K562 (cell line): ENCODE data around the gene ZNF669. TPM values are rescaled to one million over a fixed set of nuclear protein-coding genes. Genes with fewer than 3 reads are reported as not detected.
A peak's percentile ranks its signal among the peaks of the same experiment; 100 is the strongest.

Source experiments
- ASH1L ChIP-seq: fragments of 450-650 bp; IDR thresholded peaks from 2 replicates; pipeline ENCODE4 v1.6.1; 2018; ENCODE audit warnings: borderline replicate concordance, mild to moderate bottlenecking, low read depth; ENCODE audit not compliant: partially characterized antibody
- CREB5 ChIP-seq: fragments of 250-450 bp; sonication (Bioruptor Pico); IDR thresholded peaks from 2 replicates; pipeline ENCODE4 v1.5.0; 2020; ENCODE audit warnings: mild to moderate bottlenecking
- DDX20 ChIP-seq: fragments of 450-650 bp; IDR thresholded peaks from 2 replicates; pipeline ENCODE4 v1.6.1; 2016; ENCODE audit warnings: missing genetic modification characterization, low read depth, mild to moderate bottlenecking, missing compliant biosample characterization, moderate library complexity
- EGR1 ChIP-seq: fragments of 450-650 bp; conservative IDR thresholded peaks from 2 replicates; pipeline ENCODE4 v1.6.1; 2017; ENCODE audit warnings: mild to moderate bottlenecking
- GATA2 ChIP-seq: sonication (generic); formaldehyde crosslinking; IDR thresholded peaks from 2 replicates; pipeline ENCODE4 v1.4.0; 2020; ENCODE audit warnings: mild to moderate bottlenecking, missing genetic modification reagents
- HDAC1 ChIP-seq, 2 experiments: fragments of 450-650 bp; IDR thresholded peaks; 2 replicates each; pipeline ENCODE4 v1.6.1; 2016 to 2017; ENCODE audit warnings: inconsistent platforms in 1 of 2, mild to moderate bottlenecking in 1 of 2, moderate library complexity in 1 of 2
- HNRNPL ChIP-seq: fragments of 200-400 bp; formaldehyde crosslinking; IDR thresholded peaks from 2 replicates; pipeline ENCODE4 v1.6.1; 2017; ENCODE audit warnings: low read depth, mild to moderate bottlenecking, low read length
- MLLT1 ChIP-seq, 2 experiments: fragments of 450-650 bp; IDR thresholded peaks; 2 replicates each; pipeline ENCODE4 v1.6.1; 2016
- NFE2 ChIP-seq: IDR thresholded peaks from 2 replicates; pipeline ENCODE4 v1.6.1; 2014; ENCODE audit warnings: antibody characterized with exemption, low read depth
- NKRF ChIP-seq: fragments of 450-650 bp; IDR thresholded peaks from 2 replicates; pipeline ENCODE4 v1.6.1; 2016; ENCODE audit warnings: borderline replicate concordance
- NR2C1 ChIP-seq, 2 experiments: fragments of 450-650 bp; IDR thresholded peaks; 2 replicates each; pipeline ENCODE4 v1.6.1; 2017; ENCODE audit warnings: mild to moderate bottlenecking in 2 of 2, antibody characterized with exemption in 1 of 2, inconsistent platforms in 1 of 2, missing compliant biosample characterization in 1 of 2, missing genetic modification characterization in 1 of 2
- RAD51 ChIP-seq: fragments of 450-650 bp; IDR thresholded peaks from 2 replicates; pipeline ENCODE4 v1.7.1; 2016; ENCODE audit warnings: low read depth, mild to moderate bottlenecking, borderline replicate concordance
- RNF2 ChIP-seq: sonication (generic); IDR thresholded peaks from 2 replicates; pipeline ENCODE4 v1.6.1; 2016
- SMARCC2 ChIP-seq: fragments of 450-650 bp; IDR thresholded peaks from 2 replicates; pipeline ENCODE4 v1.6.1; 2017; ENCODE audit warnings: antibody characterized with exemption, moderate library complexity, mild to moderate bottlenecking, low read depth
- SMARCE1 ChIP-seq: fragments of 450-650 bp; IDR thresholded peaks from 2 replicates; pipeline ENCODE4 v1.7.1; 2016; ENCODE audit warnings: mild to moderate bottlenecking
- TBL1XR1 ChIP-seq, 2 experiments: IDR thresholded peaks; 2 replicates each; pipeline ENCODE4 v1.6.1; 2012; ENCODE audit warnings: improper control_type of control experiment in 2 of 2, low read length in 2 of 2, mild to moderate bottlenecking in 1 of 2
- TCFL5 ChIP-seq: fragments of 250-450 bp; sonication (Bioruptor Pico); conservative IDR thresholded peaks from 2 replicates; pipeline ENCODE4 v1.6.1; 2021; ENCODE audit warnings: mild to moderate bottlenecking, moderate library complexity, matching md5 sums
- YY1 ChIP-seq, 3 experiments: IDR thresholded peaks; 2 replicates each; pipeline ENCODE4 v1.6.1; 2011; ENCODE audit warnings: low read length in 2 of 3, mild to moderate bottlenecking in 2 of 3, moderate library complexity in 2 of 3, borderline replicate concordance in 1 of 3, control low read depth in 1 of 3, low read depth in 1 of 3; ENCODE audit not compliant: insufficient read depth in 3 of 3, insufficient replicate concordance in 2 of 3, control insufficient read depth in 1 of 3, insufficient read length in 1 of 3; ENCODE audit errors: extremely low read depth in 1 of 3
- ZC3H4 ChIP-seq: sonication (generic); formaldehyde crosslinking; IDR thresholded peaks from 2 replicates; pipeline ENCODE4 v1.9.0; 2021; ENCODE audit warnings: missing genetic modification reagents, borderline replicate concordance
- ZNF12 ChIP-seq: sonication (generic); formaldehyde crosslinking; IDR thresholded peaks from 2 replicates; pipeline ENCODE4 v1.4.0; 2020; ENCODE audit warnings: mild to moderate bottlenecking, missing genetic modification reagents
- ZNF121 ChIP-seq: sonication (generic); formaldehyde crosslinking; conservative IDR thresholded peaks from 2 replicates; pipeline ENCODE4 v1.8.0; 2022; ENCODE audit warnings: missing genetic modification reagents
- ZNF655 ChIP-seq: fragments of 250-450 bp; sonication (Bioruptor Pico); IDR thresholded peaks from 2 replicates; pipeline ENCODE4 v1.5.0; 2021
- polyA plus RNA-seq, 8 experiments: library from polyadenylated mRNA; depleted of rRNA in 4 of 8; stranded (reverse) in 5 of 8; unstranded in 3 of 8; fragments of >200 nt; fragmentation: Nextera tagmentation in 2 of 8; fragmentation: Illumina TruSeq in 1 of 8; extraction: Ambion mirVana in 2 of 8; extraction: Trizol in 1 of 8; gene quantifications; 2 replicates each; pipeline versions ENCODE4 v1.2.1 to v1.2.3, GENCODE V29; 2011 to 2014; ENCODE audit warnings: inconsistent platforms in 1 of 8, missing spikeins in 1 of 8
- total RNA-seq, 7 experiments: library from RNA; depleted of rRNA in 6 of 7; stranded (reverse); fragments of >200 nt in 6 of 7; fragmentation: Illumina TruSeq in 2 of 7; extraction: Trizol in 2 of 7; gene quantifications; 2 replicates each; pipeline versions ENCODE4 v1.2.1 to v1.2.3, GENCODE V29; 2011 to 2021; ENCODE audit warnings: low replicate concordance in 1 of 7

The ZNF669 gene
- total and polyA plus RNA-seq, 9 of the 15 experiments (the other 6 are each of a cell fraction or from before 2014, with no cell fraction given), result 5.3 to 18.3 (median 10.2) TPM

GRCh38 chr1:247110627-247111258, 6.6 kb upstream of the ZNF669 start (continued):
- TF ChIP-seq NKRF, result no peak
- no peak for TF ChIP-seq NR2C1 (IDR thresholded peaks at IDR 0.05)
- 0 out of 2 replicates have a peak, but pooled peaks have one; percentile 24 for TF ChIP-seq NR2C1 (tag; IDR thresholded peaks at IDR 0.05)
- TF ChIP-seq ZNF121 (CRISPR knock-in tag), result no peak
- peak; percentile 37 to 84; a peak in 2 of 4 replicates for TF ChIP-seq TBL1XR1 (IDR thresholded peaks at IDR 0.05; ENCODE audit: low read length in 2 of 2)
- TF ChIP-seq ZNF12 (CRISPR knock-in tag), result no peak
- peak; percentile 90 for TF ChIP-seq RNF2
- no peak for TF ChIP-seq ASH1L
- TF ChIP-seq NFE2, result peak; percentile 51
- peak; percentile 90 for TF ChIP-seq SMARCC2
- peak; percentile 96 for TF ChIP-seq SMARCE1
- TF ChIP-seq ZNF655, result no peak
- TF ChIP-seq EGR1, result peak; percentile 90
- TF ChIP-seq RAD51, result no peak
- TF ChIP-seq HNRNPL, result no peak
- 0 out of 4 replicates have a peak, but pooled peaks of 1 of the 2 experiments have one; percentile 4 for TF ChIP-seq MLLT1 (IDR thresholded peaks at IDR 0.05)
- TF ChIP-seq DDX20, result no peak
- no peak for TF ChIP-seq TCFL5
- TF ChIP-seq ZC3H4, result no peak
- TF ChIP-seq GATA2 (CRISPR knock-in tag), result peak; percentile 80
- no peak for TF ChIP-seq CREB5 (CRISPR knock-in tag)
- peak in 1 of 2 experiments; percentile 82; a peak in 2 of 4 replicates for TF ChIP-seq HDAC1 (IDR thresholded peaks at IDR 0.05)
- TF ChIP-seq YY1 (IDR thresholded peaks at IDR 0.05; ENCODE audit: borderline replicate concordance in 1 of 3, control insufficient read depth in 1 of 3, extremely low read depth in 1 of 3, insufficient read depth in 3 of 3, insufficient read length in 1 of 3, insufficient replicate concordance in 2 of 3, low read depth in 1 of 3, low read length in 2 of 3), result peak in 1 of 3 experiments; percentile 50
